IPS-11a (cell line): ENCODE results near the gene OSCP1.
A peak's percentile ranks its signal among the peaks of the same experiment; 100 is the strongest.
"Not testable (repeated sequence)": the region's sequence is repeated elsewhere in the genome, so short reads cannot be mapped to it uniquely, and the experiment has no call there.

Source experiments
- H3K4me3 ChIP-seq: one replicate; pipeline ENCODE4 v1.5.1; 2013; ENCODE audit warnings: low read depth, low read length, control low read depth

OSCP1 gene

DNA sequence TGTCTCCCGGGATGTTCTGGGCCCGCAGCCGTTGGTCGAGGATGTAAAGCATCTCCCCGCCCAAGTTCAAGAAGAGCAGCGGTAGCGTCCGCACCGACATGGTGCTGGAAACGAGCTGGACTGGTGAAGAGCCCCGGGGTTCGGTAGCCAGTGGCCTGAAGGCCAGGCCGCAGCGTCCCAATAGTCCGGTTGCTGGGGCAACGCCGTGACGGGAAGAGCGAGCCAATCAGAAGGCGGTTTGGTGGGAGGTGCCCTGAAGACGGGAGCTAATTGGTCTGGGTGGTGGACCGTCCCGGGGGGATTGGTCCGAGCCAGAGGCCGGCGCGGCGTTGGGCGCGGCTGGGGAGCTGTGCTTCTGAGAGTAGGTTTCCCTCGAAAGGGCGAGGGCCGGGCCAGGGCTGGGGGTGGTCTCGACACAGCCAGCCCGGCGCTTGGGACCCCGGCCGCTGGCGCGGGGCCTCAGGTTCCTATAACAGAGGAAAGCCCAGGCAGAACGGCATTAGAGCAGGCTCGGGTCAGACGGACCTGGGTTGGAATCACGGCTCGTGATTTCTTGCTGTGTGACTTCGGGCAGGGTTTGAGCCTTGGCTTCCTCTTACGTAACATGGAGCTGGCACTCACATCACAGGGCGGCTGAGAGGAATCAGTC, at the start of gene OSCP1:
TSS of gene OSCP1 (minus strand) at position 182 of the 649 bp plus-strand sequence. CDS start at position 100, 82 bp downstream.
- peak within 1 kb of the TSS; percentile 53 for H3K4me3 ChIP-seq

GRCh38 chr1:36497207-36497606, 47.0 kb upstream of the OSCP1 start:
- H3K4me3 ChIP-seq = no peak overlapping the region

DNA sequence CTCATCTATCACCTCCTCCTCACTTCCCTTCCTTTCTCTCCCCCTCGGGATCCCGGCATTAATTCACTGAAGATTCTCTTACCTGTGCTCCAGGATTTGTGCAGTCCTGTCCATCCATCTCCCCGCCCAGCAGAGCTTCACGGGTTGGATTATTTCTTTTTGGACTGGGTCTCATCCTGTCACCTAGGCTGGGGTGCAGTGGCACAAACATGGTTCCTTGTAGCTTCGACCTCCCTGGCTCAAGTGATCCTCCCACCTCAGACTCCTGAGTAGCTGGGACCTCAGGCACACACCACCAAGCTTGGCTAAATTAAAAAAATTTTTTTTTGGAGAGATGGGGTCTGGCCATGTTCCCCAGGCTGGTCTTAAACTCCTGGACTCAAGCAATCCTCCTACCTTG, 44.7 kb upstream of the OSCP1 start:
- no peak overlapping the region for H3K4me3 ChIP-seq

GRCh38 chr1:36493524-36493923, 43.3 kb upstream of the OSCP1 start:
- no peak overlapping the region for H3K4me3 ChIP-seq

DNA sequence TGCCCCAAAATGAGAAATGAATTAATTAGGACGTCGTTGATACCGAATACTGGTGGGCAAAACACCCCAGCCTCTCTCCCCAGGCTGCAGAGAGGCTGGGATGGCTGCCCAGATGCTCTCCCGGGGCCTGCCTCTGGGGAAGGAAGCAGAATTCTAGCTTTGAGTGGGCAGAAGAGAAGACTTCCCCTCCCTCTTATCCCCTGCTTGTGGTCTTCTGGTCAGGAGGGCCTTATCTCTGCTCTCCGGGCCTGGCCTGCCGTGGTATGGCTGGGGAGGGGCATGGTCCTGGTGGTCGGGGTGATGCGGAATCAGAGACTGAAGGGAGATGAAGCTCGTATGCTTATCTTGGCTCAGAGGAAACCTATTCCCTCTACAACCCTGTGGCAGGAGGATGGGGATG, 42.2 kb upstream of the OSCP1 start:
- H3K4me3 ChIP-seq = no peak overlapping the region

GRCh38 chr1:36489258-36490051, 39.2 kb upstream of the OSCP1 start:
- not testable (repeated sequence) for H3K4me3 ChIP-seq

- H3K4me3 ChIP-seq = no peak overlapping the region
Measured at GRCh38 chr1:36487906-36488305, 37.7 kb upstream of the OSCP1 start.

- not testable (repeated sequence) for H3K4me3 ChIP-seq
Measured at GRCh38 chr1:36487336-36487725, 37.1 kb upstream of the OSCP1 start.

GRCh38 chr1:36486439-36487335, 36.4 kb upstream of the OSCP1 start:
- H3K4me3 ChIP-seq = no peak overlapping the region

DNA sequence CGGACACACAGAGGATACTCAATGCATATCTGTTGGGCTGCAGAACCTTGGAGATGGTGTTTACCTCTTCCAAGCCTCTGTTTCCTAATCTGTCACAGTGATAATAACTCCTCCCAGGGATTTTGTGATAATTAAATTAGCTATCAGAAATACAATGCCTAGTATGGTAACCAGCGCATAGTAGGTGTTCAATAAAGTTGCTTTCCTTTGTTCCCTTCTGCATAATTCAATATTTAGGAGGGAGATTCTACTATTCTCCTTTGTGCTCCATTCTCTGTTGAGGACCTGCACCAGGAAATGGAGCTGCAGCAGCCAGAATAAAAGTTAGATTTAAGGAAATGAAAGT, 35.8 kb upstream of the OSCP1 start:
- H3K4me3 ChIP-seq = no peak overlapping the region

GRCh38 chr1:36484099-36484498, 33.8 kb upstream of the OSCP1 start:
- H3K4me3 ChIP-seq = no peak overlapping the region

DNA sequence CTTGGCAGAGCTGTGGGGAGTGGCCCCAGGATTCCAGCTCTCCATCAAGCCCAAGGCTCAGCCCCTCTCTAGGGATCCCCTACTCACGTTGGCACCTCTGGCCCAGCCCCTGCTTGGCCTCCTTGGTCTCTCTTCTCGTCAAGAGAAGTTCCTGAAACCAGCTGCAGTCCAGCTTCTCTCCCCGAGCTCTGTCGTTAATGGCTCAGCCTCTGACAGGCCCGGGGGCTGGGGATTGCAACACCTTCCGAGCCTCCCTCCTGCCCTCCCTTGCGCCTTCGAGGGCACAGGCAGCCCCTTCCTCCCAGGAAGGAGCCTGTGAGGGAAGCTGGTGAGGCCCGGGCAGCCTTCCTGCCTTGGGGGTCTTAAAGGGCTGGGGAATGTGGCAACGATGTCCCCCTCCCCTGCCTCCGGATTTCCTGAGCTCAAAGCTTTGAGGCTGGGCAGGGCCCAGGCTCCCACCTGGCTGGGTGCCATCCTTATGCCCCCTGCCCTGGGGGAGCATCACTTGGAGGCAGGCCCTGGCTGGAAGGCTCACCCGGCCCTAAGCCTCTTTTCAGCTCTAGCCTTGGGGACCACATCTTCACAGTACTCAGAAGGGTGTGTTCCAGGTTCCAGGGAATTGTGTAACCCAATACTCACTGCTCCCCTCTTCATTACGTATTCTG, 32.6 kb upstream of the OSCP1 start, which contains the start of gene CSF3R:
TSS of gene CSF3R (minus strand) at position 190 of the 665 bp plus-strand sequence. CDS start 3,417 bp downstream, outside the sequence.
- no peak within 1 kb of the TSS for H3K4me3 ChIP-seq

DNA sequence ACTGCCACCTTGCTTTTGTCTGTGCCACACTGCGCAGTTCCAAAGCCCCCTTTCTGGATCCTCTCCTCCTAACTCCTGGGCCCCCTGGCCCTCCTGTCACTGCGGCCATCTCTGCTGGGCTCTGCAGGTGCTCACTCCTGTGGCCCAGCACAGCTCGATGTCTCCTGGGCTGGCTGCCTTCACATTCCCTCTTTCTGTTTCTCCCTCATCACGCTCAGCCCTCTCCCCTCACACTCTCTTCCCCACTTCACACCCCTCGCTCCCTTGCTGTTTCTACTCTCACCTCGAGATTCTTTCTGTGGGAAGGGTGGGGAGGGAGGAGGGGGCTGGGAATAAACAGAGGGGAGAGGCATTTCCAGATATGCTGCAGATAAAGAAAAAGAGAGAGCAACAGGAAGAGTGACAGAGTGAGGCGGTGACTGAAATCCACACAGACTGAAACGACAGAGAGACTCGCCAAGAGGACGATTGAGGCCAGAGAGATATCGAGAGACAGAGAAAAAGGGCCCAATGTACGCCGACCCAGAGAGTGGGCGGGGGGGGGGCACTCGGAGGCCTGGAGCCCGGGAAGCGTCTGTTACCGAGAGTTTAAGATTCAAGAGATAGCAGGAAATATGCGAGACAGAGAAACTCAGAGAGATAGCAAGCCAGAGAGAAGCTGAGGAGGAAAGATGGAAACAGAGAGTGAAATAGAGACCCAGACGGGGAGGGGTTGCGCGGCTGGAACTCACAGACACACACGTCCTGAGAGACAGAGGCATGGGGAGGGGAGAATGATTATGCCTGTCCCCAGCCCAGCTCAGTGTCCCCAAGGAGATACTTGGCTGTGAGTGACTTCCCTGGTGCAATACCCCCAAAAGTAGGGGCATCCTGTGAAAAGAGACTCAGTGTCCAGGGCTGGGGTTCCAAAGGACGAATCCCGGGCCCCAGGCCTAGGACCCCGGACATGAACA, 31.8 kb upstream of the OSCP1 start:
- no peak overlapping the region for H3K4me3 ChIP-seq

DNA sequence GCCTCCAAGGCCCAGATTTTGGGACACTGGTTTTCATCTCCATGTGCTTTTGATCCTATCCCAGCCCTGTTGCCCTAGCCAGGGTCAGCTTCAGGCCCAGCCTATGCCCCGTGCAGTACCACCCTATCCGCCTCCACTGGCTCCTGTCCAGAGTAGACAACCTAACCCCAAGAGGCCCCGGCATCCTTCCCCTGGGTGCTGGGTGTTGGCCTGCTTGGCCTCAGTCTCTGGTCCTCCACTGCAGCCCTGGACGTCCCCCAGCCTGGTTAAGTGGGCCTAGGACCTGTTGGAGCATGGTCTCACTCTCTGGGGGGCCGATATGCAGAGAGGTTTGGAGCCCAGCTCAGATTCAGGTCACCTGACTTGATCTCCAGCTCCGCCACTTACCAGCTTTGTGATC, 30.8 kb upstream of the OSCP1 start:
- no peak overlapping the region for H3K4me3 ChIP-seq

- H3K4me3 ChIP-seq = no peak overlapping the region
Measured at GRCh38 chr1:36480161-36480560, 29.9 kb upstream of the OSCP1 start.

DNA sequence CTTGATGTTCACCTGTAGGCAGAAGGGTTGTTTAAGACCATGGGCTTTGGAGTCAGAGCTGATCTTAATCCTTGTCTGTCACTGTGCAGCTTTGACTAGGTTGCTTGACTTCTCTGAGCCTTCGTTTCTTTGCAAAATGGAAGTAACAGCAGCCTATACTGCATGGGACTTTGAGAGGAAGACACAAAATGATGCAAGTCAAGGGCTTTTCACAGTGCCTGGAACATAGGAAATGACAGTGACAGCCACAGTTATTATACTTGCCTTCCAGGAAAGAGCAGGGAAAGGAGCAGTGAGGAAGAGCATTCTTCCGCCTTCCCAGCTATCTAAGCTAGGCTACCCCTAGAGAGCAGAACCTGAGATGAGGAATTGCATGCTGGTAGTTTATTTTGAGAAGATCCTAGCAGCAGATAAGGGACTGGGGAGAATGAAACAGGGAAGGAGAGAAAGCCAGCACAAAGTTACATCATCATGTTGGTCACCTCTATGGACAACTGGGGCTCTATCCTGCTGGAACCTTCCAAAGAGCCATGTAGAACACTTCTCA, 29.3 kb upstream of the OSCP1 start:
- H3K4me3 ChIP-seq = no peak overlapping the region

GRCh38 chr1:36477615-36478014, 27.4 kb upstream of the OSCP1 start:
- H3K4me3 ChIP-seq = not testable (repeated sequence)

GRCh38 chr1:36476945-36477344, 26.7 kb upstream of the OSCP1 start:
- no peak overlapping the region for H3K4me3 ChIP-seq

DNA sequence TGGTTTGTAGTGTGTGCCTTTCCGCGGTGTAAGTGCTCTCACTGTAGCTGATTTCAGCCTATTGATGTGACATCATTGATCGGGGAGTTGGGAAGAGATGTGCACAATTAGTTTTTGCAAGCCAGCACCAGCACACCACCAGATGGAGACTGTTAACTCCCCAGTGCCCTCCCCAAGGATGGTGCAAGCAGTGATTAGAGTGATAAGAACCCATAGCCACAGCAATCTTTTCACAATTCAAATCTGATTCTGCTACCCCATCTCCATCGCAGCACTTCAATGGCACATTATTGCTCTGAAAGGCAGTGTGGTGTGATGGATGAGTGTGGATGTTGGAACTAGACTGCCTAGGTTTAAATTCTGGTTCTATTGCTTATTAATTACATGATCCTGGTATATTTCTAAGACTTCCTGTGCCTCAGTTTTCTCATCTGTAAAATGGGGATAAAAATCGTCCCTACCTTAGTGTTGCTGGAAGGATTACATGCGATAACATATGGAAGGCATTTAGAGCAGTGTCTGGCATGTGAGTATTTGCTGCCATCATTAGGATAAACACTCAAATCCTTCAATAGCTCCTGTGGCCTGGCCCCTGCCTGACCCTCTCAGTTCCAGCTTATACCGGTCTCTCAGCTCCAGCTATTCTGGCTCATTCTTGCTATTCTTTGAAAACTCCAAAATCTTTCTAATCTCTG, 25.8 kb upstream of the OSCP1 start:
- no peak overlapping the region for H3K4me3 ChIP-seq
